Keratinocyte (primary cell): Measurements from ENCODE around the gene FRYL.

Source experiments
- EZH2 ChIP-seq: IDR thresholded peaks from one replicate; pipeline ENCODE4 v1.6.1; 2012; ENCODE audit warnings: inconsistent platforms, mild to moderate bottlenecking, low read length, moderate library complexity
- TF ChIP-seq, protein P1 (sequence below), 3 experiments: IDR thresholded peaks in 1 of 3; conservative IDR thresholded peaks in 1 of 3; optimal IDR thresholded peaks in 1 of 3; 2 replicates in 2 of 3; 3 replicates in 1 of 3; pipeline versions ENCODE3 to v1.5.1; 2011; ENCODE audit warnings: low read length in 3 of 3, mild to moderate bottlenecking in 3 of 3, moderate library complexity in 2 of 3, control low read depth in 1 of 3, inconsistent platforms in 1 of 3; ENCODE audit not compliant: insufficient read depth in 2 of 3; ENCODE audit errors: extremely low read depth in 1 of 3

DNA sequence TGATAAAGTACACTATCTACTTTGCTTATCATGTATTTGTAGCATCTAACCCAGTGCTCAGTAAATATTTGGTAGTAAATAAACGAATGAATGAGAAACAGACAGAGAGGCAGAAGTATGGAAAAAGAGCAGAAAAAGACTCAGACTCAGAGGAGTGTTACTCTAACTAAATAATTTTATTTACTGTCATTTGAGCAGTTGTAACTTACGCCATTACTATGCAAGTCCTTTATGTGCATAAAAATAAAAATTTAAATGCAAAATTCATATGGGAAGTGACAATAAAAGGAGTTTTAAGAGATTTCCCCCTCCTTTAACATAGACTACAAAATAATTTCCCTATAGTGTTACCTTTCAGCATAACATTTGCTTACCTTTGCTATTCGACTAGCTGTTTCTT is 240.5 kb downstream of the FRYL start:
- TF ChIP-seq, protein P1, sequence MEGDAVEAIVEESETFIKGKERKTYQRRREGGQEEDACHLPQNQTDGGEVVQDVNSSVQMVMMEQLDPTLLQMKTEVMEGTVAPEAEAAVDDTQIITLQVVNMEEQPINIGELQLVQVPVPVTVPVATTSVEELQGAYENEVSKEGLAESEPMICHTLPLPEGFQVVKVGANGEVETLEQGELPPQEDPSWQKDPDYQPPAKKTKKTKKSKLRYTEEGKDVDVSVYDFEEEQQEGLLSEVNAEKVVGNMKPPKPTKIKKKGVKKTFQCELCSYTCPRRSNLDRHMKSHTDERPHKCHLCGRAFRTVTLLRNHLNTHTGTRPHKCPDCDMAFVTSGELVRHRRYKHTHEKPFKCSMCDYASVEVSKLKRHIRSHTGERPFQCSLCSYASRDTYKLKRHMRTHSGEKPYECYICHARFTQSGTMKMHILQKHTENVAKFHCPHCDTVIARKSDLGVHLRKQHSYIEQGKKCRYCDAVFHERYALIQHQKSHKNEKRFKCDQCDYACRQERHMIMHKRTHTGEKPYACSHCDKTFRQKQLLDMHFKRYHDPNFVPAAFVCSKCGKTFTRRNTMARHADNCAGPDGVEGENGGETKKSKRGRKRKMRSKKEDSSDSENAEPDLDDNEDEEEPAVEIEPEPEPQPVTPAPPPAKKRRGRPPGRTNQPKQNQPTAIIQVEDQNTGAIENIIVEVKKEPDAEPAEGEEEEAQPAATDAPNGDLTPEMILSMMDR (optimal IDR thresholded peaks at IDR 0.05 in 1 of 3, IDR thresholded peaks at IDR 0.05 in 1 of 3, conservative IDR thresholded peaks at IDR 0.05 in 1 of 3; ENCODE audit: extremely low read depth in 1 of 3, insufficient read depth in 2 of 3, low read length in 3 of 3), result no peak
- TF ChIP-seq EZH2, result no peak
